Measurements from ENCODE around the gene ACAP1.

ACAP1 gene

DNA sequence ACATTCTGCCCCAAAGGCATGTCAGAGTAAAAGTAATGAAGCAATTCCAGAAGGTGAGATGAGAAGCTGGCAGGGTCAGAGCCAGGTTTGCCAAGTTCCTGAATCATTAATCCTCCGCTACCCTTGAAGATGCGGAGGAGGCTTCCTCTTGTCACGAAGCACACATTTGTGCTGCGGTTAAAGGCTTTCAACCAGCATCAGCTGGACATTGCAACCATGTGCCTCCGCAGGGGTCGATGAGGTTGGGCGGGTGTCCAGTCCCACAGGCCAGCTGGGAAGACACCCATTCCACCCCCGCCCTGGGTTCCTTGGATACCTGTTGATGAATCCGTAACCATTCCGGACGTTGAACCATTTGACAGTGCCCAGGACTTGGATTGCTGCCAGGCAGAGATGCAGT, 43.2 kb upstream of the ACAP1 start:
- H3K4me3 ChIP-seq (ENCODE audit: low read length): no peak overlapping the region
- TF ChIP-seq, protein P1, sequence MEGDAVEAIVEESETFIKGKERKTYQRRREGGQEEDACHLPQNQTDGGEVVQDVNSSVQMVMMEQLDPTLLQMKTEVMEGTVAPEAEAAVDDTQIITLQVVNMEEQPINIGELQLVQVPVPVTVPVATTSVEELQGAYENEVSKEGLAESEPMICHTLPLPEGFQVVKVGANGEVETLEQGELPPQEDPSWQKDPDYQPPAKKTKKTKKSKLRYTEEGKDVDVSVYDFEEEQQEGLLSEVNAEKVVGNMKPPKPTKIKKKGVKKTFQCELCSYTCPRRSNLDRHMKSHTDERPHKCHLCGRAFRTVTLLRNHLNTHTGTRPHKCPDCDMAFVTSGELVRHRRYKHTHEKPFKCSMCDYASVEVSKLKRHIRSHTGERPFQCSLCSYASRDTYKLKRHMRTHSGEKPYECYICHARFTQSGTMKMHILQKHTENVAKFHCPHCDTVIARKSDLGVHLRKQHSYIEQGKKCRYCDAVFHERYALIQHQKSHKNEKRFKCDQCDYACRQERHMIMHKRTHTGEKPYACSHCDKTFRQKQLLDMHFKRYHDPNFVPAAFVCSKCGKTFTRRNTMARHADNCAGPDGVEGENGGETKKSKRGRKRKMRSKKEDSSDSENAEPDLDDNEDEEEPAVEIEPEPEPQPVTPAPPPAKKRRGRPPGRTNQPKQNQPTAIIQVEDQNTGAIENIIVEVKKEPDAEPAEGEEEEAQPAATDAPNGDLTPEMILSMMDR (conservative IDR thresholded peaks at IDR 0.05; ENCODE audit: low read depth, low read length): no peak
- DNase-seq (ENCODE audit: low read depth): no peak

DNA sequence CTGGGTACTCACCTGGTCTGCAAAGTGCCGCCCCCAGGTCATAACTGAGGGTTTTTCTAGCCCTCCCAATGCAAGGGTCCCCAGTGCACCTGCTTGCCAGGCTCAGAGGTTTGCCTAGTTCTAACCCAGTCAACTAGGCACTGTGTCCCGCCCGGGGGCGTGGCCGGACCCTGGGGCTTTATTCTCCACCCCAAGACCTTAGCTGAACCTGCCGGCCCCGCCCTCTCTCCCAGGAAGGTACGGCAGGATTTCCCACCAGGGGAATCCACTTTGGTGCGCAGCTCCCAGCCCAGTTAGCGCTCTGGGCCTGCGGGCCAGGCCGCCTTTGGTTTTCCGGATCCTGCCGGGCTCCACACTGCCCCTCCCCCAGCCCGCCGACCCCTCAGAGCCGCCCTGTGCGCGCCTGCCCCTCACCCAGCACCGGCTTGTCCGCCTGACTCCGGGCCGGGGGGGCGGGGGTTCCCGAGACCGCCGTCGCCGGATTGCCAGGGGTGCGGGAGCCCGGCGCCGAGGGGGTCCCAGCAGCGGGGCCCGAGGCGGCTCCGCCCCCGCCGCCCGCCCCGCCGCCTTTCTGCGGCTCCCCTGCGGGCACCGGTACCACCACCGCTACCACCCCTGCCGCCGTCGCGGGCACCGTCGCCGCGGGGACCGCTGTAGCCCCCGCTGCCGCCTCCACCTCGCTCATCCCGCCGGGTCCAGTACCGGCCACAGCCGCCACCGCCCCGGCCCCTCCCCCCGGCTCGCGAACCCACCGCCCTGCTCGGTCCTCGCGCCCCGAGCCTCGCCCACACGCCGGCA, 42.3 kb upstream of the ACAP1 start:
- no peak for DNase-seq (ENCODE audit: low read depth)
- no peak overlapping the region for H3K4me3 ChIP-seq (ENCODE audit: low read length)
- TF ChIP-seq, protein P1 (conservative IDR thresholded peaks at IDR 0.05; ENCODE audit: low read depth, low read length): no peak

DNA sequence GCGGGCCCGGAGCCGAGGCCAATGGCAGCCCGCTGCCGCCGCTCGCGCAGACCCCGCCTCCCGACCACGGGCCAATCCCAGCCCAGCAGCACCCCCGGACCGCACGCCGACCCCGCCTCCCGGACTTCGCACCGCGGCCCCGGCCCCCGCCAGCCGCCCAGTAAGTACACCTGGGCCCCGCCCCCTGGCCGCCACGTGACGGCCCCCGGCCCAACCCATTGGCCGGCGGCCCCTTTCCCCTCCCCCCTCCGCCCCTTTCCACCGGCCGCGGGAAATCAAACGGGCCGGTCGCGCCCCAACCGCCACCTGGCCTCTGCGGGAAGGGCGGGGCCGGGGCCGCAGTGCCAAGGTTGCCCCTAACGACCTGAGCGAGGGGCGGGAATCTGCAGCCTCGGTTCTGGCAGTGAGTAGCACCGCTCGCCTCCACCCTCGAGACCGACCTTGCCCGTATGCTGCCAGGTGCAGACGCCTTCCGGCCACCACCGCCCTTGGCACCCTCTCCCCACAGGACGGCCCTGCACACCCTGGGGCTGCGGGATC, 41.6 kb upstream of the ACAP1 start, which contains the start of gene YBX2:
Gene YBX2 (minus strand): TSS at position 26 of the 540 bp plus-strand sequence. CDS start 139 bp downstream, outside the sequence.
- DNase-seq (ENCODE audit: low read depth): no peak
- H3K4me3 ChIP-seq (ENCODE audit: low read length): no peak within 1 kb of the TSS
- TF ChIP-seq, protein P1 (conservative IDR thresholded peaks at IDR 0.05; ENCODE audit: low read depth, low read length): no peak

DNA sequence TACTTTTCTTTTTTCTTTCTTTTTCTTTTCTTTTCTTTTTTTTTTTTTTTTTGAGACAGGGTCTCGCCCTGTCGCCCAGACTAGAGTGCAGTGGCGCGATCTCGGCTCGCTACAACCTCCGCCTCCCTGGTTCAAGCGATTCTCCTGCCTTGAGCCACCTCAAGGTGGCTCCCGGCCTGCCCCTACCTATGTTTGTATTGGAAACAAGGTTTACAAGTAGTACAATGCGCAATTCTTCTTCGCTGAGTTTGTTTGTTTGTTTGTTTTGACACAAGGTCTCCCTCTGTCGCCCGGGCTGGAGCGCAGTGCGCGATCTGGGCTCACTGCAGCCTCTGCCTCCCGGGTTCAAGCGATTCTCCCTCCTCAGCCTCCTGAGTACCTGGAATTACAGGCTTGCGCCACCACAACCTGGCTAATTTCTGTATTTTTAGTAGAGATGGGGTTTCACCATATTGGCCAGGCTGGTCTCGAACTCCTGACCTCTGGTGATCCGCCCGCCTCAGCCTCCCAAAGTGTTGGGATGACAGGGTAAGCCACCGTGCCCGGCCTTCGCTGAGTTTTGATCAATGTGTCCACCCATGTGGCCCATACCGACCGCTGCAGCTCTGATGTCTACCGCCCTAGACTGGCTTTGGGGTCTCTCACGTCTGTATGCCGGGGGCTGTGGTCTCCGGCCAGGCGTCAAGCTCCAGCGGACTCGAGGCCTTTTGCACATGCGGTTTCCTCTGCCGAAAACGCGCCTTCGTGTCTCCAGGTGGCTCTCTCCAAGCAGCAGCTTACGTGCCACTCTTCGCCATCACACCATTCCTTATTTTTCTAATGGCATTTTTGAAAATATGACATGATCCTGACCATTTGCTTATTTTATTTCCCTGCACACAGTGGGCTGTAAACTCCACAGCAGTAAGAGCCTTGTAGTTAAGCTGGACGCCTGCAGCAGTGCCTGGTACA, 40.8 kb upstream of the ACAP1 start:
- TF ChIP-seq, protein P1 (conservative IDR thresholded peaks at IDR 0.05; ENCODE audit: low read depth, low read length): no peak
- H3K4me3 ChIP-seq (ENCODE audit: low read length): no peak overlapping the region
- no peak for DNase-seq (ENCODE audit: low read depth)

DNA sequence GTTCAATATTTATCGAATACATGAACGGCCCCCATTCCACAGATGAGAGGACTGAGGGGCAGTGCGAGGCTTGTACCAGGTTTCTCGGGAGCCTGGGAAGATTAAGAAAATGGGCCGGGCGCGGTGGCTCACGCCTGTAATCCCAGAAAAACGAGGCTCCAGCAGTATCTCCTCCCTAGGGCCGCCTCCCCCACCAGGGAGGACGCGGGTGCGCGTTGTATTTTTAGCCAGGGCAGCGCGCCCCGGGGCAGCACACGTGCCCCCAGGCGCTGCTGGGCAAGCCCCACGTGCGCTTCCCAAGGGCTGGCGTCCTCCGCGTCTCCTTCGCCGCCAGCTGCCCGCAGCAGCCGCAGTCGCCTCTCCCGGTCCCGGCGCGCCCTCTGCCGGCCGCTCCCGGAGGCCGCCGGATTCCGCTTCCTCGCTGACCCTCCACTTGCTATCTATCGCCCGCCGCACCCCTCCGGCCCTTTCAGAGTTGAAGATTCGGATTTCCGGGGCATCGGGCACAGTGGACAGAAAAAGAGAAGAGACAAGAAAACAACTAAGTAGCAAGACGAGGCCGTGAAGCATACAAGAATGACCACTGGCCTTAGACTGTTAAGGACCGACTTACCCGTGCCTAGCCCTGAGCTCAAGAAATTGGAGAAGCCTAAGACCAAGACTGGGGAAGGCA, 40.0 kb upstream of the ACAP1 start:
- DNase-seq (ENCODE audit: low read depth): no peak
- TF ChIP-seq, protein P1 (conservative IDR thresholded peaks at IDR 0.05; ENCODE audit: low read depth, low read length): peak; percentile 76
- H3K4me3 ChIP-seq (ENCODE audit: low read length): no peak overlapping the region

DNA sequence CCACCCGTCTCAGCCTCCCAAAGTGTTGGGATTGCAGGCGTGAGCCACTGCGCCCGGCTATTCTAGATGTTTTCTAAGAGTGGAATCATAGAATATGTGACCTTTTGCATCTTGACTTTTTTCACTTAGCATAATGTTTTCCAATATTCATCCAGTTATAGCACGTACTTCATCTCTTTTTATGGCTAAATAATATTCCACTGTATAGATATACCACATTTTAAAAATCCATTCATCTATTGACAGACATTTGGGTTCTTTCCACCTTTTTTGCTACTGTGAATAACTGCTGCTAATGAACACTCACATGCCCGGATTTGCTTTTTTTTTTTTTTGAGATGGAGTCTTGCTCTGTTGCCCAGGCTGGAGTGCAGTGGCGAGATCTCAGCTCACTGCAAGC, 32.1 kb upstream of the ACAP1 start:
- H3K4me3 ChIP-seq (ENCODE audit: low read length): no peak overlapping the region
- no peak for DNase-seq (ENCODE audit: low read depth)
- TF ChIP-seq, protein P1 (conservative IDR thresholded peaks at IDR 0.05; ENCODE audit: low read depth, low read length): no peak
